Measurements from ENCODE around the gene ZC3H6. TPM values are rescaled to one million over a fixed set of nuclear protein-coding genes. Genes with fewer than 3 reads are reported as not detected.

ZC3H6 gene
- total and polyA plus RNA-seq, 7 experiments from 2014 or later, result 9.1 to 42.1 (median 18.7) TPM

- POLR2A ChIA-PET, result interaction anchor here (0.9 to 1.1 kb wide), 3 partner anchors 9 to 134 kb away, joined by 3 to 4 read pairs (median 3); no protein-coding TSS in a partner anchor
- no peaks in the 10 kb centered on the region for H3K9me3 Mint-ChIP-seq
- H3K27ac ChIP-seq (ENCODE audit: low read depth, low read length), result no peak overlapping the region
- H3K27me3 Mint-ChIP-seq, result peaks cover 0 to 5% (median 0%) of the 10 kb centered on the region in 5 donors
- CTCF ChIA-PET, result no interaction called here
- H3K4me1 ChIP-seq (ENCODE audit: control insufficient read depth in 2 of 2, insufficient read depth in 2 of 2, low read length in 2 of 2), result peaks cover 13 to 23% of the 10 kb centered on the region in 2 donors
- H3K36me3 ChIP-seq (ENCODE audit: control insufficient read depth in 2 of 3, insufficient read depth in 3 of 3, low read length in 3 of 3), result peaks cover 0 to 4% (median 0%) of the 10 kb centered on the region in 3 experiments
- no peak overlapping the region for H3K27ac Mint-ChIP-seq
- no peak for ATAC-seq
- no peaks in the 10 kb centered on the region for H3K27me3 ChIP-seq (ENCODE audit: control insufficient read depth in 2 of 2, insufficient read depth in 2 of 2, low read length in 2 of 2)
- peaks cover 0 to 3% (median 0%) of the 10 kb centered on the region in 5 donors for H3K36me3 Mint-ChIP-seq
- no peak for DNase-seq
- intact Hi-C loops (cut with micrococcal nuclease), result loop anchor here (5.0 to 10.0 kb wide), 4 partner anchors 41 to 508 kb away; partner anchors contain the start of genes ANAPC1 (in 2 of the 2) and CKAP2L (in 1 of the 2)
- H3K9me3 ChIP-seq (ENCODE audit: control insufficient read depth in 2 of 3, low read length in 3 of 3), result no peaks in the 10 kb centered on the region
- no peak overlapping the region for H3K4me3 ChIP-seq (ENCODE audit: low read length)
- H3K4me1 Mint-ChIP-seq, result peaks cover 6 to 36% (median 16%) of the 10 kb centered on the region in 7 donors
- no peak overlapping the region for H3K4me3 Mint-ChIP-seq
Measured at GRCh38 chr2:112256654-112257053, 18.7 kb upstream of the ZC3H6 start.

GRCh38 chr2:112257575-112257974, 17.8 kb upstream of the ZC3H6 start:
- H3K27me3 ChIP-seq (ENCODE audit: control insufficient read depth in 2 of 2, insufficient read depth in 2 of 2, low read length in 2 of 2), result no peaks in the 10 kb centered on the region
- ATAC-seq (no peak), DNase-seq (no peak)
- peaks cover 13 to 21% of the 10 kb centered on the region in 2 donors for H3K4me1 ChIP-seq (ENCODE audit: control insufficient read depth in 2 of 2, insufficient read depth in 2 of 2, low read length in 2 of 2)
- H3K27ac ChIP-seq (ENCODE audit: low read depth, low read length), result no peak overlapping the region
- intact Hi-C loops (cut with micrococcal nuclease), result loop anchor here (5.0 to 10.0 kb wide), 4 partner anchors 40 to 507 kb away; partner anchors contain the start of genes ANAPC1 (in 2 of the 2) and CKAP2L (in 1 of the 2)
- no peaks in the 10 kb centered on the region for H3K9me3 ChIP-seq (ENCODE audit: control insufficient read depth in 2 of 3, low read length in 3 of 3)
- Mint-ChIP-seq H3K4me1 (peaks cover 6 to 36% (median 16%) of the 10 kb centered on the region in 7 donors), H3K36me3 (peaks cover 0 to 3% (median 0%) of the 10 kb centered on the region in 5 donors), H3K27ac (no peak overlapping the region), H3K4me3 (no peak overlapping the region), H3K27me3 (peaks cover 0 to 5% (median 1%) of the 10 kb centered on the region in 5 donors), H3K9me3 (peaks cover 0 to 1% (median 0%) of the 10 kb centered on the region in 11 donors)
- POLR2A ChIA-PET, result interaction anchor here (4.2 kb wide), 1 partner anchor 17 kb away, joined by 22 read pairs; the partner anchor contains the start of gene ZC3H6
- CTCF ChIA-PET, result no interaction called here
- no peak overlapping the region for H3K4me3 ChIP-seq (ENCODE audit: low read length)
- peaks cover 0 to 4% (median 0%) of the 10 kb centered on the region in 3 experiments for H3K36me3 ChIP-seq (ENCODE audit: control insufficient read depth in 2 of 3, insufficient read depth in 3 of 3, low read length in 3 of 3)

GRCh38 chr2:112259509-112260294, 15.7 kb upstream of the ZC3H6 start:
- Histone ChIP-seq H3K36me3 (ENCODE audit: control insufficient read depth in 2 of 3, insufficient read depth in 3 of 3, low read length in 3 of 3) (peaks cover 0 to under 1% (median 0%) of the 10 kb centered on the region in 3 experiments), H3K4me1 (ENCODE audit: control insufficient read depth in 2 of 2, insufficient read depth in 2 of 2, low read length in 2 of 2) (peaks cover 0 to 6% of the 10 kb centered on the region in 2 donors), H3K4me3 (ENCODE audit: low read length) (peak overlapping the region; percentile 36), H3K27ac (ENCODE audit: low read depth, low read length) (no peak overlapping the region), H3K27me3 (ENCODE audit: control insufficient read depth in 2 of 2, insufficient read depth in 2 of 2, low read length in 2 of 2) (no peaks in the 10 kb centered on the region), H3K9me3 (ENCODE audit: control insufficient read depth in 2 of 3, low read length in 3 of 3) (no peaks in the 10 kb centered on the region)
- peaks cover 0 to 9% (median 5%) of the 10 kb centered on the region in 5 donors for H3K27me3 Mint-ChIP-seq
- DNase-seq (peak; percentile 63 to 85 (median 79)), ATAC-seq (peak; percentile 69)
- peak overlapping the region; percentile 19 to 78 (median 70) for H3K4me3 Mint-ChIP-seq
- peaks cover 4 to 23% (median 7%) of the 10 kb centered on the region in 7 donors for H3K4me1 Mint-ChIP-seq
- ChIA-PET CTCF (interaction anchor here (0.6 to 2.6 kb wide), 13 partner anchors 8 to 265 kb away, joined by 3 to 8 read pairs (median 3); partner anchors contain the start of gene RGPD8), POLR2A (interaction anchor here (0.6 to 4.2 kb wide), 7 partner anchors 15 to 175 kb away, joined by 3 to 22 read pairs (median 5); partner anchors contain the start of gene ZC3H6)
- intact Hi-C loops (cut with micrococcal nuclease), result loop anchor here (1.0 to 10.0 kb wide), 11 partner anchors 16 to 505 kb away; partner anchors contain the start of genes ANAPC1 (in 2 of the 2), CKAP2L (in 1 of the 2), POLR1B (in 1 of the 2) and RGPD8 (in 1 of the 2)
- H3K9me3 Mint-ChIP-seq, result peaks cover 0 to 6% (median 0%) of the 10 kb centered on the region in 11 donors
- H3K36me3 Mint-ChIP-seq, result peaks cover 0 to 5% (median 0%) of the 10 kb centered on the region in 5 donors
- H3K27ac Mint-ChIP-seq, result peak overlapping the region; percentile 16 to 91 (median 70)

GRCh38 chr2:112260295-112260625, 15.1 kb upstream of the ZC3H6 start:
- ATAC-seq, result no peak
- peaks cover 0 to 11% (median 5%) of the 10 kb centered on the region in 5 donors for H3K27me3 Mint-ChIP-seq

GRCh38 chr2:112262876-112263275, 12.5 kb upstream of the ZC3H6 start:
- ChIA-PET POLR2A (interaction anchor here (0.9 kb wide), 1 partner anchor 12 kb away, joined by 3 read pairs; no protein-coding TSS in a partner anchor), CTCF (interaction anchor here (1.1 kb wide), 1 partner anchor 9 kb away, joined by 3 read pairs; no protein-coding TSS in a partner anchor)
- Histone ChIP-seq H3K4me1 (ENCODE audit: control insufficient read depth in 2 of 2, insufficient read depth in 2 of 2, low read length in 2 of 2) (peaks cover 0 to 6% of the 10 kb centered on the region in 2 donors), H3K27ac (ENCODE audit: low read depth, low read length) (no peak overlapping the region), H3K4me3 (ENCODE audit: low read length) (no peak overlapping the region), H3K27me3 (ENCODE audit: control insufficient read depth in 2 of 2, insufficient read depth in 2 of 2, low read length in 2 of 2) (no peaks in the 10 kb centered on the region), H3K9me3 (ENCODE audit: control insufficient read depth in 2 of 3, low read length in 3 of 3) (no peaks in the 10 kb centered on the region), H3K36me3 (ENCODE audit: control insufficient read depth in 2 of 3, insufficient read depth in 3 of 3, low read length in 3 of 3) (no peaks in the 10 kb centered on the region)
- H3K36me3 Mint-ChIP-seq, result peaks cover 0 to 5% (median 0%) of the 10 kb centered on the region in 5 donors
- H3K4me1 Mint-ChIP-seq, result peaks cover 4 to 12% (median 7%) of the 10 kb centered on the region in 7 donors
- DNase-seq (no peak), ATAC-seq (no peak)
- intact Hi-C loops (cut with micrococcal nuclease), result no loop called here
- peaks cover 0 to 6% (median 0%) of the 10 kb centered on the region in 11 donors for H3K9me3 Mint-ChIP-seq
- H3K4me3 Mint-ChIP-seq, result no peak overlapping the region
- no peak overlapping the region for H3K27ac Mint-ChIP-seq
- peaks cover 0 to 24% (median 5%) of the 10 kb centered on the region in 5 donors for H3K27me3 Mint-ChIP-seq

More at GRCh38 chr2:112260295-112260625, 15.1 kb upstream of the ZC3H6 start:
- Mint-ChIP-seq H3K4me1 (peaks cover 4 to 23% (median 7%) of the 10 kb centered on the region in 7 donors), H3K4me3 (no peak overlapping the region), H3K9me3 (peaks cover 0 to 6% (median 0%) of the 10 kb centered on the region in 11 donors), H3K36me3 (peaks cover 0 to 5% (median 0%) of the 10 kb centered on the region in 5 donors), H3K27ac (no peak overlapping the region)
- intact Hi-C loops (cut with micrococcal nuclease), result no loop called here
- H3K27ac ChIP-seq (ENCODE audit: low read depth, low read length), result no peak overlapping the region
- H3K9me3 ChIP-seq (ENCODE audit: control insufficient read depth in 2 of 3, low read length in 3 of 3), result no peaks in the 10 kb centered on the region
- peaks cover 0 to 6% of the 10 kb centered on the region in 2 donors for H3K4me1 ChIP-seq (ENCODE audit: control insufficient read depth in 2 of 2, insufficient read depth in 2 of 2, low read length in 2 of 2)
- H3K36me3 ChIP-seq (ENCODE audit: control insufficient read depth in 2 of 3, insufficient read depth in 3 of 3, low read length in 3 of 3), result no peaks in the 10 kb centered on the region
- ChIA-PET CTCF (interaction anchor here (0.7 to 2.6 kb wide), 6 partner anchors 9 to 167 kb away, joined by 3 to 8 read pairs (median 4); no protein-coding TSS in a partner anchor), POLR2A (interaction anchor here (0.9 to 4.2 kb wide), 3 partner anchors 15 to 72 kb away, joined by 4 to 22 read pairs (median 5); partner anchors contain the start of gene ZC3H6)
- no peak for DNase-seq
- H3K4me3 ChIP-seq (ENCODE audit: low read length), result no peak overlapping the region
- no peaks in the 10 kb centered on the region for H3K27me3 ChIP-seq (ENCODE audit: control insufficient read depth in 2 of 2, insufficient read depth in 2 of 2, low read length in 2 of 2)

GRCh38 chr2:112268547-112268946, 6.8 kb upstream of the ZC3H6 start:
- ChIA-PET CTCF (interaction anchor here (1.0 to 1.3 kb wide), 2 partner anchors 8 to 10 kb away, joined by 3 read pairs; no protein-coding TSS in a partner anchor), POLR2A (no interaction called here)
- Mint-ChIP-seq H3K4me3 (no peak overlapping the region), H3K27me3 (peaks cover 0 to 15% (median 0%) of the 10 kb centered on the region in 5 donors), H3K4me1 (peaks cover 0 to 4% (median 0%) of the 10 kb centered on the region in 7 donors), H3K9me3 (peaks cover 0 to 9% (median 3%) of the 10 kb centered on the region in 11 donors), H3K27ac (no peak overlapping the region), H3K36me3 (peaks cover 3 to 8% (median 5%) of the 10 kb centered on the region in 5 donors)
- H3K4me3 ChIP-seq (ENCODE audit: low read length), result no peak overlapping the region
- DNase-seq (no peak), ATAC-seq (no peak)
- no peaks in the 10 kb centered on the region for H3K9me3 ChIP-seq (ENCODE audit: control insufficient read depth in 2 of 3, low read length in 3 of 3)
- no peak overlapping the region for H3K27ac ChIP-seq (ENCODE audit: low read depth, low read length)
- H3K36me3 ChIP-seq (ENCODE audit: control insufficient read depth in 2 of 3, insufficient read depth in 3 of 3, low read length in 3 of 3), result no peaks in the 10 kb centered on the region
- H3K27me3 ChIP-seq (ENCODE audit: control insufficient read depth in 2 of 2, insufficient read depth in 2 of 2, low read length in 2 of 2), result no peaks in the 10 kb centered on the region
- no peaks in the 10 kb centered on the region for H3K4me1 ChIP-seq (ENCODE audit: control insufficient read depth in 2 of 2, insufficient read depth in 2 of 2, low read length in 2 of 2)
- intact Hi-C loops (cut with micrococcal nuclease), result no loop called here

Data from naive thymus-derived CD4-positive, alpha-beta T cell (primary cell).